IPS DF 4.7 (cell line): ENCODE data around the gene MRGPRG.
A peak's percentile ranks its signal among the peaks of the same experiment; 100 is the strongest.

Experiments used
- DNase-seq: peaks from one replicate; pipeline ENCODE4 v3.0.0-alpha.2; 2013; ENCODE audit warnings: low spot score; ENCODE audit errors: extremely low read depth

The MRGPRG gene

GRCh38 chr11:3195251-3196160, 23.1 kb downstream of the MRGPRG start:
- DNase-seq = no peak

- no peak for DNase-seq
Measured at GRCh38 chr11:3194016-3194816, 24.4 kb downstream of the MRGPRG start.

GRCh38 chr11:3193373-3194015, 25.1 kb downstream of the MRGPRG start:
- DNase-seq = no peak

- no peak for DNase-seq
Measured at GRCh38 chr11:3192511-3193372, 25.9 kb downstream of the MRGPRG start.

- no peak for DNase-seq
Measured at GRCh38 chr11:3191586-3192324, 26.9 kb downstream of the MRGPRG start.

- no peak for DNase-seq
Measured at GRCh38 chr11:3190600-3190999, 28.0 kb downstream of the MRGPRG start.

GRCh38 chr11:3189886-3190583, 28.6 kb downstream of the MRGPRG start:
- DNase-seq = no peak

GRCh38 chr11:3189196-3189843, 29.3 kb downstream of the MRGPRG start:
- peak; percentile 60 for DNase-seq

- no peak for DNase-seq
Measured at GRCh38 chr11:3188496-3189195, 30.0 kb downstream of the MRGPRG start.

GRCh38 chr11:3186166-3186953, 32.3 kb downstream of the MRGPRG start:
- no peak for DNase-seq

GRCh38 chr11:3184732-3185347, 33.8 kb downstream of the MRGPRG start:
- DNase-seq = no peak

GRCh38 chr11:3183523-3183922, 35.1 kb downstream of the MRGPRG start:
- no peak for DNase-seq

- DNase-seq = no peak
Measured at GRCh38 chr11:3182462-3182852, 36.2 kb downstream of the MRGPRG start.

- no peak for DNase-seq
Measured at GRCh38 chr11:3181725-3182461, 36.7 kb downstream of the MRGPRG start.

- DNase-seq = no peak
Measured at GRCh38 chr11:3180869-3181268, 37.7 kb downstream of the MRGPRG start.

GRCh38 chr11:3178349-3178748, 40.3 kb downstream of the MRGPRG start:
- DNase-seq = no peak

- no peak for DNase-seq
Measured at GRCh38 chr11:3177931-3178330, 40.7 kb downstream of the MRGPRG start.
